Epithelial cell of proximal tubule (primary cell): ENCODE results near the gene KMT2B. TPM values are rescaled to one million over a fixed set of nuclear protein-coding genes. Genes with fewer than 3 reads are reported as not detected.
"Not testable (repeated sequence)": the region's sequence is repeated elsewhere in the genome, so short reads cannot be mapped to it uniquely, and the experiment has no call there.

Experiments used
- DNase-seq: peaks from one replicate; pipeline ENCODE4 v3.0.0-alpha.2; 2011; ENCODE audit warnings: low read depth
- H3K4me3 ChIP-seq: 2 replicates; pipeline ENCODE4 v1.5.1; 2011; ENCODE audit warnings: low read depth, mild to moderate bottlenecking, low read length
- total RNA-seq: library from RNA; depleted of rRNA; stranded (reverse); fragments of >200 nt; gene quantifications from 2 replicates; pipeline ENCODE4 v1.2.3, GENCODE V29; 2015
- TF ChIP-seq, protein P1 (sequence below): conservative IDR thresholded peaks from 2 replicates; pipeline ENCODE4 v1.5.1; 2012; ENCODE audit warnings: low read depth, mild to moderate bottlenecking, low read length

KMT2B gene
- total RNA-seq, 1 donor from 2014 or later: 20.2 TPM

DNA sequence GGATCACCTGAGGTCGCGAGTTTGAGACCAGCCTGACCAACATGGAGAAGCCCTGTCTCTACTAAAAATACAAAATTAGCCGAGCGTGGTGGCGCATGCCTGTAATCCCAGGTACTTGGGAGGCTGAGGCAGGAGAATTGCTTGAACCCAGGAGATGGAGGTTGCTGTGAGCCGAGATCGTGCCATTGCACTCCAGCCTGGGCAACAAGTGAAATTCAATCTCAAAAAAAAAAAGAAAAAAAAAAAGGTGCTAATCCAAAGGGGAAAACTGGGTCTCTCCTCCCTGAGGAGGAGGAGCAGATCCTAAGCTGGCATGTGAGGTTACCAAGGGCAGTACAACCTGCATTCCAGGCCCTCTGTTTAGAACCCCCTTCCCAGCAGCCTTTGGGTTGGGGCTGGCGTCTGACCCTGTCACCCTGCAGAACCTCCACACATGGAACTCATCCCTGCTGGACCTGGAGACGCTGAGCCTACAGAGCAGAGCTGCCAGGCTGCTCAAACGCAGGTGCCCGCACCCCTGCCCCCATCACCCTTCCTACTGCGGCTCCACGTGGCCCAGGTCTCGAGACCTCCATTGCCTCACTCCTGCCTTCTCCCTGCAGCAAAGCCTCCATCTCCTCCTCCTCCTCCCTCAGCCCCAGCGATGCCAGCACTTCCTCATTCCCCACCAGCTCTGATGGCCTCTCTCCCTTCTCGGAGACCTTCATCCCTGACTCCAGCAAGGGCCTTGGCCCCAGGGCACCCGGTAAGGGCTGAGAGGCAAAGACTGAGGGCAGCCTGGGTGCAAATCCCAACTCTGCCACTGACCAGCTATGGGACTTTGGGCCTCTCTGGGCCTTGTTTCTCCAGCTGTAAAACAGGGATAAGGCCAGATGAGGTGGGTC is 46.9 kb downstream of the KMT2B start:
- H3K4me3 ChIP-seq: no peak overlapping the region
- no peak for DNase-seq
- TF ChIP-seq, protein P1, sequence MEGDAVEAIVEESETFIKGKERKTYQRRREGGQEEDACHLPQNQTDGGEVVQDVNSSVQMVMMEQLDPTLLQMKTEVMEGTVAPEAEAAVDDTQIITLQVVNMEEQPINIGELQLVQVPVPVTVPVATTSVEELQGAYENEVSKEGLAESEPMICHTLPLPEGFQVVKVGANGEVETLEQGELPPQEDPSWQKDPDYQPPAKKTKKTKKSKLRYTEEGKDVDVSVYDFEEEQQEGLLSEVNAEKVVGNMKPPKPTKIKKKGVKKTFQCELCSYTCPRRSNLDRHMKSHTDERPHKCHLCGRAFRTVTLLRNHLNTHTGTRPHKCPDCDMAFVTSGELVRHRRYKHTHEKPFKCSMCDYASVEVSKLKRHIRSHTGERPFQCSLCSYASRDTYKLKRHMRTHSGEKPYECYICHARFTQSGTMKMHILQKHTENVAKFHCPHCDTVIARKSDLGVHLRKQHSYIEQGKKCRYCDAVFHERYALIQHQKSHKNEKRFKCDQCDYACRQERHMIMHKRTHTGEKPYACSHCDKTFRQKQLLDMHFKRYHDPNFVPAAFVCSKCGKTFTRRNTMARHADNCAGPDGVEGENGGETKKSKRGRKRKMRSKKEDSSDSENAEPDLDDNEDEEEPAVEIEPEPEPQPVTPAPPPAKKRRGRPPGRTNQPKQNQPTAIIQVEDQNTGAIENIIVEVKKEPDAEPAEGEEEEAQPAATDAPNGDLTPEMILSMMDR: no peak

DNA sequence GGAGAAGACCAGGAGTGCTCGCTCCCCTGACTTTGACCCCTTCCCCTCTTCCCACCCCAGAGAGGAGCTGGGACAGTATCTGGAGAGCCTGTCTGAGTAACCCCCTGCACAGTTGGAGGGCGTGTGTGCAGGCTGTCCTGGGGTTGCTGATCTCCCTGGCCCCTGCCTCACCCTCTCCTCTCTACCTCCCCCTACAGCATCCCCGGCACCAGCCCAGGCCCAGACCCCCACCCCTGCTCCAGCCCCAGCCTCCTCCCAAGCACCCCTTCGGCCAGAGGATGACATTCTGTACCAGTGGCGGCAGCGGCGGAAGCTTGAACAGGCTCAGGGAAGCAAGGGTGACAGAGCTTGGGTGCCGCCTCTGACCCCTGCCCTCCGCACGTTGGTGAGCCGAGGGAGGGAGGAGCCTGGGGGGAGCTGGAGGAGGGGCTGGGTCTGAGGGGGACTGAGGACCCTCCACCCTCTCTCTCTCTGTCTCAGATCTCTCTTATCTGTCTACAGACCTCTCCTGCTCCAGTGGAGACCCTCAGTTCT is 48.8 kb downstream of the KMT2B start:
- TF ChIP-seq, protein P1: no peak
- no peak for DNase-seq
- H3K4me3 ChIP-seq: no peak overlapping the region

DNA sequence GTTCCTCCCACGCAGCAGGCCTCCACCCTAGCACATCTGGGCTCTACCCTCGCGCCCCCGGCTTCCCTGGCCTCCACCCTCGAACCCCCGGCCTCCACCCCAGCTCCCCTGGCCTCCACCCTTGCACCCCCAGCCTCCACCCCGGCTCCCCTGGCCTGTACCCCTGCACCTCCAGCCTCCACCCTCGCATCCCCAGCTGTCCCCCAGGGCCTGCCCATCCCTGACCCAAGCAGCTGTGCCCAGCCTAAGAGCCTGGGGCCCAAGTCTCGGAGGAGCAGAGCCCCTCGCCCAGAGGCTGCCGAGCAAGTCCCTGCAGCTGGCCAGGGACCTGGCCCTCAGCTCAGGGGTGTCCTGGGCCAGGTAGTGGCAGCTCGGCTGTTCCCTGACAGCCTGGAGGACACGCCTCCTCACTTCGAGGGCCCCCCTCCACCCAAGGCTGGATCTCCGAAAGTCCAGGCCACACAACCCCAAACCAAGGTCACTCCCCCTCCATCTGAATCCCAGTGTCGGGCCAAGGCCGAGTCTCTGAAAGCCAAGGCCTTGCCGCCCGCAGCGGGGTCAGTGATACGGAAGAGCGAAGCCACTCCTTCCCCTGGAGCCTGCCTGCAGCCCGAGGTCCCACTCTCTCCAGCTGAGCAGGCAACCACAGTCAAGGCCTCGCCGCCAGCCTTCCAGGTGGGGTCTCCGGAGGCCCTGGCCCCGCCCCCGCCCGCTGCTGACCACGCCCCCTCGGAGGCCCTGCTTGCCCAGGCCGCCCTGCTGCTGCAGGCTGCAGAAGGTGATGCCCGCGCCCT is 49.7 kb downstream of the KMT2B start:
- no peak for DNase-seq
- TF ChIP-seq, protein P1: no peak

DNA sequence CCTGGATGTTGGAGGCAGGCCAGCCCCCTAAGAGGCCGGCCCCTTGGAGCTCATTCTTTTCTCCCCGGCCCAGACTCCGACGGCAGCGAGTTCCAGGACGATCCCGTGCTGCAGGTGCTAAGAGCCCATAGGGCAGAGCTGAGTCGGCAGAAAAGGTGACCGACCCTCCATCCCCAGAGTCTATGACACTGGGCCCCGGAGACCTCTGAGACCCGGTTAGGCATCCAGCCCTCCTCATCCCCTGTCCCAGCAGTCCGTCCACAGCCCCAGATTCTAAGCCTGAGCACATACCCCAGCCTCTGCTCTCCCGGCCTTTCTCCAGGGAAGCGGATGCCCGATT is 50.2 kb downstream of the KMT2B start:
- no peak for DNase-seq
- TF ChIP-seq, protein P1: no peak
- no peak overlapping the region for H3K4me3 ChIP-seq

More for the DNA sequence above, 49.7 kb downstream of the KMT2B start:
- H3K4me3 ChIP-seq: no peak overlapping the region

DNA sequence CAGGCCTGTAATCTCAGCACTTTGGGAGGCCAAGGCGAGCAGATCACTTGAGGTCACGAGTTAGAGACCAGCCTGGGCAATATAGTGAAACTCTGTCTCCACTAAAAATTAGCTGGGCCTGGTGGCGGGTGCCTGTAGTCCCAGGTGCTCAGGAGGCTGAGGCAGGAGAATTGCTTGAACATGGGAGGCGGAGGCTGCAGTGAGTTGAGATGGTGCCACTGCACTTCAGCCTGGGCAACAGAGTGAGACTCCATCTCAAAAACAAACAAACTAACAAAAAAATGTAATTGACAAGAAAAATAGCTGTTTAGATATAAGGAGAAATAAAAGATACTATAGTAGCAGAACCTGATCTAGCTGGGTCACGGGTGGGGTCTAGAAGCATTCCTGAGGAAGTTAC is 54.6 kb downstream of the KMT2B start:
- not testable (repeated sequence) for DNase-seq

DNA sequence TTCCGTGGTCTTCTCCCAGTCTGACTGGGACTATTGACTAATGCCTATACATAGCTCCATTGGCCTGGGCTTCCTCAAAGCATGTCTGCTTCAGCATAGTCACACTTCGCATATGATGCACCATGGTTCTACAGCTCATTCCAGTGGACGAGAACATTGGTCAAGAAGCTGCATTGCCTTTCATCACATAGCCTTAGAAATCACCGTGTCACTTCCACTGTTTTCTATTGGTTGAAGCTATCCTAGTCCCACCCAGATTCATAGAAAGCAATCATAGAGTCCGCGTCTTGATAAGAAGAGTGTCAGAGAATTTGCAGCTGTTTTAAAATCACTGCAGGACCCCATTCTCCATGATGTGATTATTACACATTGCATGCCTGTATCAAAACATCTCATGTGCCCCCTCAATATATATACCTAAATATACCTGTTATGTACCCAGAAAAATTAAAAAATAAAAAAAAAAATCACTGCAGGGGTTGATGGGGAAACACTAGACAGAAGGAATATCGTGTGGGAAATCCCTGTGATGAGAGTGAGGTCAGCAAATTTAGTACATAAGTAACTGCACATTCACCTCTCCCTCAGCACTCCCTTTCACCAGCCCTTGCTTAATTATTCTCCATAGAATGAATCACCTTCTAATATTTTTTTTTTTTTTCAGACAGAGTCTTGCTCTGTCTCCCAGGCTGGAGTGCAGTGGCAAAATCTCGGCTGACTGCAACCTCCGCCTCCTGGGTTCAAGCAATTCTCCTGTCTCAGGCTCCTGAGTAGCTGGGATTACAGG is 55.4 kb downstream of the KMT2B start:
- peak; percentile 77 for DNase-seq
- TF ChIP-seq, protein P1: no peak
- H3K4me3 ChIP-seq: no peak overlapping the region

More for the DNA sequence above, 54.6 kb downstream of the KMT2B start:
- not testable (repeated sequence) for H3K4me3 ChIP-seq
